Choroid plexus epithelial cell (primary cell): ENCODE results near the gene SKAP1.
A peak's percentile ranks its signal among the peaks of the same experiment; 100 is the strongest.

ENCODE experiments used
- DNase-seq: peaks from one replicate; pipeline ENCODE4 v3.0.0-alpha.2; 2010; ENCODE audit warnings: low read depth
- H3K4me3 ChIP-seq: 2 replicates; pipeline ENCODE4 v1.5.1; 2011; ENCODE audit warnings: low read depth, mild to moderate bottlenecking, control low read depth, low read length, moderate library complexity
- TF ChIP-seq, protein P1 (sequence below): conservative IDR thresholded peaks from 2 replicates; pipeline ENCODE4 v1.5.1; 2011; ENCODE audit warnings: low read depth, mild to moderate bottlenecking, control low read depth, inconsistent platforms, low read length, moderate library complexity

The SKAP1 gene

DNA sequence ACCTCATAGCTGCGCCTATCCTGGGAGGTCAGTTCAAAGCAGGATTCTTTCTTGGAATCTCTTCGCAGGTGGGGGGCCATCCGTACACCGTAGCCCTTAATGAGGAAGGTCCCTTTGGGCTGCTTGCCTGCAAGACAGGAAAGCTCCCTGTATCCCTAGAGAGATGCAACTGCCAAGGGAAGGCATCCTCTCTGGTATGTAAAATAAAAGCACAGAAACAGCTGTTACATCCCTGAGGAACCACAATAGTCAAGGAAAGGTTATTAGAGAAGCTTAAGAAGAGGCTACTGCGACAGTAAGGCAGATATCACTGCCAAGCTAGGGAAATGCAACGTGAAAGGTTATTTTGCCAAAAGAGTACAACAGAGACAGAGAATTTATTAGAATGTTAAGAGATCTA, 245.3 kb downstream of the SKAP1 start:
- H3K4me3 ChIP-seq = no peak overlapping the region
- TF ChIP-seq, protein P1, sequence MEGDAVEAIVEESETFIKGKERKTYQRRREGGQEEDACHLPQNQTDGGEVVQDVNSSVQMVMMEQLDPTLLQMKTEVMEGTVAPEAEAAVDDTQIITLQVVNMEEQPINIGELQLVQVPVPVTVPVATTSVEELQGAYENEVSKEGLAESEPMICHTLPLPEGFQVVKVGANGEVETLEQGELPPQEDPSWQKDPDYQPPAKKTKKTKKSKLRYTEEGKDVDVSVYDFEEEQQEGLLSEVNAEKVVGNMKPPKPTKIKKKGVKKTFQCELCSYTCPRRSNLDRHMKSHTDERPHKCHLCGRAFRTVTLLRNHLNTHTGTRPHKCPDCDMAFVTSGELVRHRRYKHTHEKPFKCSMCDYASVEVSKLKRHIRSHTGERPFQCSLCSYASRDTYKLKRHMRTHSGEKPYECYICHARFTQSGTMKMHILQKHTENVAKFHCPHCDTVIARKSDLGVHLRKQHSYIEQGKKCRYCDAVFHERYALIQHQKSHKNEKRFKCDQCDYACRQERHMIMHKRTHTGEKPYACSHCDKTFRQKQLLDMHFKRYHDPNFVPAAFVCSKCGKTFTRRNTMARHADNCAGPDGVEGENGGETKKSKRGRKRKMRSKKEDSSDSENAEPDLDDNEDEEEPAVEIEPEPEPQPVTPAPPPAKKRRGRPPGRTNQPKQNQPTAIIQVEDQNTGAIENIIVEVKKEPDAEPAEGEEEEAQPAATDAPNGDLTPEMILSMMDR = no peak
- DNase-seq = no peak

DNA sequence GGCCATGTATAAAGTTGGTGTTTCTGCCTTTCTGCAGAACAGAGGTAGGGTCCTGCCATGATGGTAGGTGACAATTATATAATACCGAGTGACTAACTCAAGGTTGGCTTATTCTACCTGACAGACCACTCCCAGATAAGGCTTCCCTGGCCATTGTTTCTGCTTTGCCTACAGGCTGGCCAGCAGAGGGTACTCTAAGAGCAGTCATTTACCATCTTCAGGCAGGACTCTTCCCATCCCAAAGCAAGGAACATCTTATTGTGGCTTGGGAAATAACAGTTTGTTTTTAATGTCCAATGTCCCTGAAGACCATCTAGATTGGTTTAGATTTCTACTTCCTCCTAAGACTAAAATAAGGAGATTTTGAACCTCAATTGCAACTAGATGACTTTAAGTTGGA, 248.4 kb downstream of the SKAP1 start:
- peak; percentile 31 for DNase-seq
- H3K4me3 ChIP-seq = no peak overlapping the region
- TF ChIP-seq, protein P1 = peak; percentile 54

DNA sequence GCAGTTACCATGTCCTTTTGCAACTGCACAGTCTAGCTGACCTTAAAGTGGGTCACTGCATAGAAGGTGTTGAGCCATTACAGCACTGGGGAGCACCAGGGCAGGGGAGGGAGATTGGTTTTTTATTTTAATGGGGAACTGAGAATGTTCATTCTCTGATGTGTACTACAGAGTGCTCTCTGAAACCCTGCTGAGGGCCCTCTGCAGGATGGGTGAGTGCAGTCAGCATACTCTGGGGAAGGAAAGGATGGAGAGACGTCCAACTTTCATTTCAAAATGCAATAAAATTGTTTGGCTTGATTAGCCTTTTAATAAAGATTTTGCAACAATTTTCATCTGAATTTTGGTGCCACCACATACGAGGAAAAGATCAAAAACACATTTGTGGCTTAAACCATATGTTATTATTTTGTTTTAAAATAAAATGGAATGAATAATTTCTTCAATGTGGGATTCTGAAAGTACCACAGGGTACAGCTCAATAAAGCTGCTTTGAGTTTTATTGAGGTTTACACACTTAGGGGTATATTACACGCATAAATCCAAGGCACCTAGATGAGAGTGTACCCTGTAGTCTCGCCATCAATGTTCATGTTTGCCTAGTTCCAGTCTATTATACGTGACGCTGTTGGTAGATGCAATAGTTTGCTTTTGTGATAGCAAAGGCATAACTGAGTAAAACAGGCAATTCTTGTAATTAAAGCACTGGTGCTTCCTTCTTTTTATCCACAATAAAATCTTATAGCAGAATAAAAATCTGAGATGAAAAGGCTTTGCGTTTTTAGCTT, 249.0 kb downstream of the SKAP1 start:
- DNase-seq = no peak
- TF ChIP-seq, protein P1 = no peak
- no peak overlapping the region for H3K4me3 ChIP-seq

DNA sequence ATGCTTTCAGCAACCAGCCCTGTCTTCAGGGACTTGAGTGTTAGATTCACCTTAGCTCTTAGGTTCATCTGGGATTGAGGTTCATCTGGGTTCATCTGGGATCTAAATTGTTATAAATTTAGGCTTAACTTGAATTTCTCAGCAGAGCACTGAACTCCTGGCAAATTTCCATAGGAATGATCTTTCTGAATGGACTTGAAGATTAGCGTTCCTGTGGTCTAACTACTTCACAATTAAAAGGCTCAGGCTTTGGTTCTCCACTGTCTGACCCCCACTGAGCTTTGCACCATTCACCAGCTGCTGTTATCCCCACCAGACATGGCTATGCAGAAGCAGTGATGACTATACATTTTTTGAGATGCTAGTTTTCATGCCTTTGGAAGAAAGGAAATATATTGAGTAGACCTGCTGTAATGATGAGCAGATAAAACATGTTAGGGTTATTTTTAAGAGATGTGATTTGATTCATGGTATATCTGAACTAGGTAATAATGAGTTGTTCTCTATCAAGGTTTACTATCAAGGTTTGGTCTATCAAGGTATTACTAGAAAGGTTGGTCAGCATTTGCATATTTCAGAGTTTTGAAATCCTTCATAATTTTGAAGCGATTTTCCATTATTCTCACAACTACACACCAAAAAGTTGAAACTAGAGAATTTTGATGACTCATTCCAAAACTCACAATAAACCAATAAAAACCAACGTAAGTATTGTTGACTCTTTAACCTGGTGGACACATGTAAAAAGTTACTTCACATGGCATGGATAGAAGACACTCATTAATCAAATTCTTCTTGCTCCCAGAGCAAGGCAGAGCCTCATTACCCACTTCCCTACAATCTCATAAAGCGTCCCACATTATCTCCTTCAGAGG, 250.7 kb downstream of the SKAP1 start:
- DNase-seq = peak; percentile 43
- TF ChIP-seq, protein P1 = no peak
- H3K4me3 ChIP-seq = no peak overlapping the region

DNA sequence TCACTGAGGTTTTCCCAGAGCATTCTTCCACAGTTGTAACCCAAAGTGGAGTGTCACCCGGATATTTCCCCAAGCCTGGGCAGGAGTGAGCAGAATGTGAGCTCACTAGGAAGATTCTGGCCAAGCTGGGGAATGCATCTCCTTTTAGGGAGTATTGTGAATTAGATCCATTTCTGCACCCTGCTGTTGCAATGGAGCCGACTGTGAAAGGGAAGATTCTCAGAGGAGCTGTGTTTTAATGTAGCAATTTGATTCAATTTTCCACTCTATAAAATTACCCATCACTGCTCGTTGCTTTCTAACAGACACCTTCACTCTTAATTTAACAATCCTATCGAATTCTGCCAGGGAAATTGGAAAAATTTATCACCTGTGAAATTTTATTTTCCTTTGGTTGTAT, 251.7 kb downstream of the SKAP1 start:
- DNase-seq = no peak
- TF ChIP-seq, protein P1 = no peak
- no peak overlapping the region for H3K4me3 ChIP-seq

DNA sequence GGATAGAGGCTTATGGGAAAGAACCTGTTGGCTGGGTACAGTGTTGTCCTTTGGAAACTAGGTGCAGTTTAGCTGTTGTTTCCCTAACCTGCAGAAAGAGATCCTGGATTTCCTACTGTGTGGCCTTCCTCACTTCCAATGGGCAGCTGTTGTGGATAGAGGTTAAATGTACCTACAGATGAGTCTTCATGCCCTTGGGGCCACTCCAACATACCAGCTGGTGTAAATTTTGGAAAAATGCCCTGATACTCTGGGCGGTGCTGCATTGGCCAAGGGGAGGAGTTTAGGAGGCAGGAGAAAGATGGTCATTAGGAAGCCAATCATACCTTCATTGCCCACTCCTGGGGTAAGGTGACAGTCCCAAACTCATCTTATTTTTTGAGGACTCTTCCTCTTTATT, 252.2 kb downstream of the SKAP1 start:
- H3K4me3 ChIP-seq = no peak overlapping the region
- no peak for DNase-seq
- TF ChIP-seq, protein P1 = no peak
